Neutrophil (primary cell): ENCODE results near the gene C3orf52.

Source experiments
- H3K27ac ChIP-seq: fragments of 200-600 bp; sonication (generic); 2 replicates; pipeline ENCODE4 v1.5.1; 2016; ENCODE audit warnings: mild to moderate bottlenecking, moderate library complexity
- H3K27me3 ChIP-seq: fragments of 200-600 bp; sonication (generic); 2 replicates; pipeline ENCODE4 v1.6.0; 2016; ENCODE audit warnings: mild to moderate bottlenecking
- H3K36me3 ChIP-seq: fragments of 200-600 bp; sonication (generic); 2 replicates; pipeline ENCODE4 v1.5.1; 2017
- H3K4me1 ChIP-seq, 2 experiments: fragments of 200-600 bp in 1 of 2; sonication (generic) in 1 of 2; 1 replicate in 1 of 2; 2 replicates in 1 of 2; pipeline versions ENCODE4 v1.5.1 to v1.6.1; 2013 to 2016; ENCODE audit warnings: low read depth in 1 of 2, low read length in 1 of 2, mild to moderate bottlenecking in 1 of 2, moderate library complexity in 1 of 2; ENCODE audit not compliant: control insufficient read depth in 1 of 2, insufficient read depth in 1 of 2
- H3K4me3 ChIP-seq, 2 experiments: fragments of 200-600 bp in 1 of 2; sonication (generic) in 1 of 2; 1 replicate in 1 of 2; 2 replicates in 1 of 2; pipeline ENCODE4 v1.5.1; 2013 to 2016; ENCODE audit warnings: low read depth in 1 of 2, low read length in 1 of 2, mild to moderate bottlenecking in 1 of 2, moderate library complexity in 1 of 2
- H3K9me3 ChIP-seq: fragments of 200-600 bp; sonication (generic); 2 replicates; pipeline ENCODE4 v1.5.1; 2016
- CTCF ChIP-seq: fragments of 200-600 bp; sonication (generic); IDR thresholded peaks from 2 replicates; pipeline ENCODE4 v1.5.1; 2016; ENCODE audit warnings: antibody characterized with exemption

The C3orf52 gene

GRCh38 chr3:112137781-112138180 is 51.6 kb downstream of the C3orf52 start:
- no peaks in the 10 kb centered on the region for H3K9me3 ChIP-seq
- no peak overlapping the region for H3K4me3 ChIP-seq
- peaks cover 6 to 13% of the 10 kb centered on the region in 2 experiments for H3K4me1 ChIP-seq
- no peaks in the 10 kb centered on the region for H3K27me3 ChIP-seq
- no peak for TF ChIP-seq CTCF
- no peaks in the 10 kb centered on the region for H3K36me3 ChIP-seq
- no peak overlapping the region for H3K27ac ChIP-seq

- Histone ChIP-seq H3K36me3 (no peaks in the 10 kb centered on the region), H3K27ac (no peak overlapping the region), H3K9me3 (no peaks in the 10 kb centered on the region), H3K27me3 (no peaks in the 10 kb centered on the region), H3K4me3 (no peak overlapping the region), H3K4me1 (peaks cover 0 to 7% of the 10 kb centered on the region in 2 experiments)
- no peak for TF ChIP-seq CTCF
These were observed 52.2 kb downstream of the C3orf52 start for GRCh38 chr3:112138219-112138969.

- Histone ChIP-seq H3K36me3 (no peaks in the 10 kb centered on the region), H3K4me3 (no peak overlapping the region), H3K9me3 (no peaks in the 10 kb centered on the region), H3K27ac (no peak overlapping the region), H3K4me1 (no peaks in the 10 kb centered on the region), H3K27me3 (no peaks in the 10 kb centered on the region)
- TF ChIP-seq CTCF = no peak
These were observed 54.4 kb downstream of the C3orf52 start for GRCh38 chr3:112140584-112140983.

- H3K27ac ChIP-seq = no peak overlapping the region
- H3K9me3 ChIP-seq = no peaks in the 10 kb centered on the region
- no peak for TF ChIP-seq CTCF
- H3K27me3 ChIP-seq = no peaks in the 10 kb centered on the region
- no peaks in the 10 kb centered on the region for H3K4me1 ChIP-seq
- no peaks in the 10 kb centered on the region for H3K36me3 ChIP-seq
- no peak overlapping the region for H3K4me3 ChIP-seq
These were observed 55.1 kb downstream of the C3orf52 start for GRCh38 chr3:112141293-112141692.

GRCh38 chr3:112143251-112143650 is 57.1 kb downstream of the C3orf52 start:
- TF ChIP-seq CTCF = no peak
- Histone ChIP-seq H3K27ac (no peak overlapping the region), H3K4me1 (no peaks in the 10 kb centered on the region), H3K27me3 (no peaks in the 10 kb centered on the region), H3K4me3 (no peak overlapping the region), H3K9me3 (no peaks in the 10 kb centered on the region), H3K36me3 (no peaks in the 10 kb centered on the region)
